Thyroid gland (tissue), 4 donors: ENCODE data around the gene JUN. TPM values are rescaled to one million over a fixed set of nuclear protein-coding genes. Genes with fewer than 3 reads are reported as not detected.

Source experiments
- DNase-seq, 2 donors: peaks; one replicate each; pipeline ENCODE4 v3.0.0-alpha.2; 2019
- H3K27ac ChIP-seq, 3 donors: fragments of 200-600 bp; sonication (generic); 1 replicate in 2 of 3; 2 replicates in 1 of 3; pipeline ENCODE4 v1.5.1; 2016 to 2019; ENCODE audit warnings: mild to moderate bottlenecking in 1 of 3, moderate library complexity in 1 of 3
- H3K27me3 ChIP-seq: fragments of 200-600 bp; sonication (generic); one replicate; pipeline ENCODE4 v1.5.1; 2019
- H3K36me3 ChIP-seq, 2 donors: fragments of 200-600 bp; sonication (generic); one replicate each; pipeline ENCODE4 v1.5.1; 2016 to 2019
- H3K4me1 ChIP-seq, 2 donors: fragments of 200-600 bp; sonication (generic); one replicate each; pipeline ENCODE4 v1.5.1; 2017 to 2019
- H3K4me3 ChIP-seq, 3 donors: fragments of 200-600 bp; sonication (generic); replicated peaks in 1 of 3; 1 replicate in 2 of 3; 2 replicates in 1 of 3; pipeline ENCODE4 v1.5.1; 2016; ENCODE audit warnings: mild to moderate bottlenecking in 1 of 3
- H3K9me3 ChIP-seq: fragments of 200-600 bp; sonication (generic); one replicate; pipeline ENCODE4 v1.5.1; 2017
- CTCF ChIP-seq, 6 experiments: fragments of 200-600 bp in 3 of 6; fragments of 450-650 bp in 3 of 6; sonication (generic) in 3 of 6; IDR thresholded peaks; one replicate each; pipeline ENCODE4 v1.5.1; 2016 to 2019; ENCODE audit warnings: antibody characterized with exemption in 6 of 6, mild to moderate bottlenecking in 2 of 6, inconsistent platforms in 1 of 6, moderate library complexity in 1 of 6
- POLR2A ChIP-seq, 2 donors: fragments of 450-650 bp; IDR thresholded peaks; one replicate each; pipeline ENCODE4 v1.6.1; 2017; ENCODE audit warnings: antibody characterized with exemption in 2 of 2, mild to moderate bottlenecking in 2 of 2, moderate library complexity in 1 of 2
- WGBS, 2 donors: methylation state at CpG; one replicate each; pipeline ENCODE4 v1.1.5; 2017; 5-methylcytosine and 5-hydroxymethylcytosine counted together
- intact Hi-C: fragments of 100-400 bp; cut with DNase I; formaldehyde crosslinking; loops from one replicate; pipeline ENCODE4 v1.15.1; 2023
- total RNA-seq, 4 donors: library from RNA; depleted of rRNA; stranded (reverse); fragments of >200 nt; gene quantifications; one replicate each; pipeline ENCODE4 v1.2.3, GENCODE V29; 2016

JUN gene
- total RNA-seq, 4 donors from 2014 or later, result 124 to 283 (median 133) TPM

- Histone ChIP-seq H3K9me3 (no peaks in the 10 kb centered on the region), H3K27ac (no peak overlapping the region), H3K4me1 (peaks cover 8 to 10% of the 10 kb centered on the region in 2 donors), H3K36me3 (no peaks in the 10 kb centered on the region), H3K27me3 (no peaks in the 10 kb centered on the region), H3K4me3 (no peak overlapping the region)
- intact Hi-C loops, result loop anchor here (10.0 kb wide), 1 partner anchor 135 kb away; no protein-coding TSS in a partner anchor
- no peak for DNase-seq
- TF ChIP-seq POLR2A (IDR thresholded peaks at IDR 0.05) (no peak), CTCF (IDR thresholded peaks at IDR 0.05) (no peak)
- WGBS, 2 donors, result 62 to 77% methylated on average over 1 of the region's 1 CpG
Measured at GRCh38 chr1:58789996-58790660, 6.3 kb upstream of the JUN start.

GRCh38 chr1:58789322-58789856, 5.5 kb upstream of the JUN start:
- intact Hi-C loops, result no loop called here
- no peaks in the 10 kb centered on the region for H3K9me3 ChIP-seq
- no peaks in the 10 kb centered on the region for H3K27me3 ChIP-seq
- peaks cover 8 to 10% of the 10 kb centered on the region in 2 donors for H3K4me1 ChIP-seq
- 76 to 77% methylated on average over 6 of the region's 6 CpGs for WGBS, 2 donors
- H3K27ac ChIP-seq, result no peak overlapping the region
- DNase-seq, result no peak
- no peak overlapping the region for H3K4me3 ChIP-seq
- TF ChIP-seq CTCF (IDR thresholded peaks at IDR 0.05) (no peak), POLR2A (IDR thresholded peaks at IDR 0.05) (no peak)
- no peaks in the 10 kb centered on the region for H3K36me3 ChIP-seq

- no peaks in the 10 kb centered on the region for H3K27me3 ChIP-seq
- no peak for DNase-seq
- no peaks in the 10 kb centered on the region for H3K9me3 ChIP-seq
- TF ChIP-seq CTCF (IDR thresholded peaks at IDR 0.05), result no peak
- TF ChIP-seq POLR2A (IDR thresholded peaks at IDR 0.05), result no peak
- no peak overlapping the region for H3K4me3 ChIP-seq
- H3K4me1 ChIP-seq, result peaks cover 8 to 10% of the 10 kb centered on the region in 2 donors
- H3K36me3 ChIP-seq, result no peaks in the 10 kb centered on the region
- WGBS, 2 donors, result 94 to 98% methylated on average over 3 of the region's 3 CpGs
- no peak overlapping the region for H3K27ac ChIP-seq
- intact Hi-C loops, result no loop called here
Measured at GRCh38 chr1:58788259-58788658, 4.4 kb upstream of the JUN start.

- Histone ChIP-seq H3K4me1 (peaks cover 8 to 10% of the 10 kb centered on the region in 2 donors), H3K27me3 (no peaks in the 10 kb centered on the region), H3K36me3 (peaks cover 5 to 10% of the 10 kb centered on the region in 2 donors), H3K9me3 (no peaks in the 10 kb centered on the region), H3K27ac (peak overlapping the region in 1 of 3 donors; percentile 99), H3K4me3 (no peak overlapping the region)
- intact Hi-C loops, result no loop called here
- TF ChIP-seq CTCF (IDR thresholded peaks at IDR 0.05), result no peak
- 83 to 100% methylated on average over 2 of the region's 2 CpGs for WGBS, 2 donors
- DNase-seq, result no peak
Measured at GRCh38 chr1:58786927-58787245, 3.0 kb upstream of the JUN start.

GRCh38 chr1:58786184-58786926, 2.5 kb upstream of the JUN start:
- peaks cover 6 to 15% of the 10 kb centered on the region in 2 donors for H3K36me3 ChIP-seq
- peaks cover 8 to 10% of the 10 kb centered on the region in 2 donors for H3K4me1 ChIP-seq
- TF ChIP-seq CTCF (IDR thresholded peaks at IDR 0.05), result no peak
- DNase-seq, result no peak
- H3K9me3 ChIP-seq, result no peaks in the 10 kb centered on the region
- WGBS, 2 donors, result 83 to 85% methylated on average over 6 of the region's 6 CpGs
- no peak overlapping the region for H3K4me3 ChIP-seq
- intact Hi-C loops, result no loop called here
- peak overlapping the region; percentile 97 to 99 (median 99) for H3K27ac ChIP-seq
- H3K27me3 ChIP-seq, result no peaks in the 10 kb centered on the region
